ENCODE measurements around the gene SCAPER.

SCAPER gene

GRCh38 chr15:76360416-76360815, 544.7 kb downstream of the SCAPER start:
- DNase-seq (ENCODE audit: low read depth), result no peak

GRCh38 chr15:76359152-76359551, 546.0 kb downstream of the SCAPER start:
- DNase-seq (ENCODE audit: low read depth), result no peak

- DNase-seq (ENCODE audit: low read depth), result no peak
Measured at GRCh38 chr15:76358453-76358852, 546.7 kb downstream of the SCAPER start.

- DNase-seq (ENCODE audit: low read depth), result no peak
Measured at GRCh38 chr15:76354823-76355440, 550.2 kb downstream of the SCAPER start.

GRCh38 chr15:76353903-76354302, 551.2 kb downstream of the SCAPER start:
- no peak for DNase-seq (ENCODE audit: low read depth)

- no peak for DNase-seq (ENCODE audit: low read depth)
Measured at GRCh38 chr15:76353023-76353577, 552.0 kb downstream of the SCAPER start.

- no peak for DNase-seq (ENCODE audit: low read depth)
Measured at GRCh38 chr15:76349301-76350070, 555.7 kb downstream of the SCAPER start.

GRCh38 chr15:76347482-76348055, 557.6 kb downstream of the SCAPER start:
- no peak for DNase-seq (ENCODE audit: low read depth)

GRCh38 chr15:76346669-76347481, 558.3 kb downstream of the SCAPER start:
- no peak for DNase-seq (ENCODE audit: low read depth)

- DNase-seq (ENCODE audit: low read depth), result no peak
Measured at GRCh38 chr15:76345880-76346668, 559.1 kb downstream of the SCAPER start.

GRCh38 chr15:76345583-76345879, 559.6 kb downstream of the SCAPER start:
- no peak for DNase-seq (ENCODE audit: low read depth)

GRCh38 chr15:76344893-76345582, 560.1 kb downstream of the SCAPER start:
- DNase-seq (ENCODE audit: low read depth), result no peak

- DNase-seq (ENCODE audit: low read depth), result no peak
Measured at GRCh38 chr15:76343313-76343996, 561.7 kb downstream of the SCAPER start.

GRCh38 chr15:76342382-76343201, 562.5 kb downstream of the SCAPER start:
- DNase-seq (ENCODE audit: low read depth), result no peak

GRCh38 chr15:76342058-76342381, 563.1 kb downstream of the SCAPER start:
- DNase-seq (ENCODE audit: low read depth), result no peak

GRCh38 chr15:76341366-76342057, 563.6 kb downstream of the SCAPER start:
- DNase-seq (ENCODE audit: low read depth), result no peak

- DNase-seq (ENCODE audit: low read depth), result no peak
Measured at GRCh38 chr15:76340803-76341365, 564.3 kb downstream of the SCAPER start.

GRCh38 chr15:76340198-76340802, 564.8 kb downstream of the SCAPER start:
- DNase-seq (ENCODE audit: low read depth), result no peak

Data from stimulated activated CD8-positive, alpha-beta memory T cell treated with anti-CD3 and anti-CD28 coated beads, Interleukin-15, amount 100 ng/mL, for 24 hours (primary cell).